GM03348 (cell line): ENCODE results near the gene CECR2.

Experiments
- DNase-seq: peaks from one replicate; pipeline ENCODE4 v3.0.0; 2012; ENCODE audit warnings: low spot score

Gene CECR2

GRCh38 chr22:17369439-17370025 lies at the start of gene CECR2:
Gene CECR2 (plus strand): TSS chr22:17369460. CDS start chr22:17369784, 324 bp downstream.
- peak; percentile 20 for DNase-seq

GRCh38 chr22:17319546-17319945 lies 49.7 kb upstream of the CECR2 start:
- no peak for DNase-seq

- no peak for DNase-seq
These were observed 46.7 kb upstream of the CECR2 start for GRCh38 chr22:17322511-17322910.

GRCh38 chr22:17331690-17332089 lies 37.6 kb upstream of the CECR2 start:
- DNase-seq: no peak

GRCh38 chr22:17332109-17332800 lies 37.0 kb upstream of the CECR2 start:
- DNase-seq: no peak

GRCh38 chr22:17334059-17334458 lies 35.2 kb upstream of the CECR2 start:
- no peak for DNase-seq

GRCh38 chr22:17334983-17335382 lies 34.3 kb upstream of the CECR2 start:
- DNase-seq: no peak

GRCh38 chr22:17336061-17336460 lies 33.2 kb upstream of the CECR2 start:
- no peak for DNase-seq

GRCh38 chr22:17337639-17338038 lies 31.6 kb upstream of the CECR2 start:
- no peak for DNase-seq

- DNase-seq: no peak
These were observed 30.1 kb upstream of the CECR2 start for GRCh38 chr22:17339095-17339693.

GRCh38 chr22:17342361-17342760 lies 26.9 kb upstream of the CECR2 start:
- DNase-seq: no peak

- DNase-seq: no peak
These were observed 25.5 kb upstream of the CECR2 start for GRCh38 chr22:17343766-17344165.

GRCh38 chr22:17346578-17346977 lies 22.7 kb upstream of the CECR2 start:
- DNase-seq: no peak

- DNase-seq: no peak
These were observed 21.5 kb upstream of the CECR2 start for GRCh38 chr22:17347724-17348123.

- DNase-seq: no peak
These were observed 20.7 kb upstream of the CECR2 start for GRCh38 chr22:17348464-17349103.

- no peak for DNase-seq
These were observed 20.1 kb upstream of the CECR2 start for GRCh38 chr22:17349172-17349571.

GRCh38 chr22:17350292-17350691 lies 19.0 kb upstream of the CECR2 start:
- no peak for DNase-seq

- DNase-seq: no peak
These were observed 16.5 kb upstream of the CECR2 start for GRCh38 chr22:17352798-17353197.

- no peak for DNase-seq
These were observed 11.6 kb upstream of the CECR2 start for GRCh38 chr22:17357688-17358087.

GRCh38 chr22:17358415-17358814 lies 10.8 kb upstream of the CECR2 start:
- DNase-seq: no peak

GRCh38 chr22:17359501-17359900 lies 9.8 kb upstream of the CECR2 start:
- DNase-seq: no peak

GRCh38 chr22:17366329-17366728 lies 2.9 kb upstream of the CECR2 start:
- DNase-seq: no peak

- DNase-seq: no peak
These were observed 2.4 kb upstream of the CECR2 start for GRCh38 chr22:17366830-17367229.
